Tibial artery (tissue), 4 donors: ENCODE data around the gene PPP1R3C.

Source experiments
- DNase-seq, 2 donors: peaks; one replicate each; pipeline ENCODE4 v3.0.0-alpha.2; 2019
- H3K27ac ChIP-seq, 2 donors: fragments of 200-600 bp; sonication (generic) in 1 of 2; 1 replicate in 1 of 2; 2 replicates in 1 of 2; pipeline ENCODE4 v1.5.1; 2018 to 2019; ENCODE audit warnings: mild to moderate bottlenecking in 1 of 2
- H3K27me3 ChIP-seq, 2 donors: fragments of 200-600 bp; sonication (generic) in 1 of 2; one replicate each; pipeline versions ENCODE4 v1.5.1 to v1.6.0; 2016 to 2019
- H3K36me3 ChIP-seq, 3 donors: fragments of 200-600 bp; sonication (generic) in 2 of 3; one replicate each; pipeline ENCODE4 v1.5.1; 2016 to 2019; ENCODE audit warnings: mild to moderate bottlenecking in 2 of 3
- H3K4me1 ChIP-seq, 4 donors: fragments of 200-600 bp; sonication (generic) in 2 of 4; 1 replicate in 3 of 4; 2 replicates in 1 of 4; pipeline ENCODE4 v1.5.1; 2016 to 2019
- H3K4me3 ChIP-seq, 2 donors: fragments of 200-600 bp; sonication (generic) in 1 of 2; 1 replicate in 1 of 2; 2 replicates in 1 of 2; pipeline ENCODE4 v1.5.1; 2018 to 2019; ENCODE audit warnings: mild to moderate bottlenecking in 2 of 2
- H3K9me3 ChIP-seq, 3 donors: fragments of 200-600 bp; sonication (generic) in 1 of 3; one replicate each; pipeline ENCODE4 v1.5.1; 2016 to 2019
- CTCF ChIP-seq, 2 experiments: fragments of 200-600 bp in 1 of 2; fragments of 450-650 bp in 1 of 2; IDR thresholded peaks; one replicate each; pipeline ENCODE4 v1.5.1; 2017 to 2019; ENCODE audit warnings: antibody characterized with exemption in 2 of 2, mild to moderate bottlenecking in 1 of 2, moderate library complexity in 1 of 2
- intact Hi-C: fragments of 100-400 bp; cut with DNase I; formaldehyde crosslinking; loops from one replicate; pipeline ENCODE4 v1.15.0; 2023; ENCODE audit warnings: low total_unique reads

Gene PPP1R3C

GRCh38 chr10:91587710-91588638 is 44.9 kb downstream of the PPP1R3C start:
- Histone ChIP-seq H3K27ac (peak overlapping the region; percentile 83 to 85), H3K36me3 (no peaks in the 10 kb centered on the region), H3K9me3 (no peaks in the 10 kb centered on the region), H3K4me1 (peaks cover 6 to 64% (median 58%) of the 10 kb centered on the region in 4 donors), H3K4me3 (no peak overlapping the region), H3K27me3 (no peaks in the 10 kb centered on the region)
- DNase-seq = peak in 1 of 2 donors; percentile 46
- no peak for TF ChIP-seq CTCF (IDR thresholded peaks at IDR 0.05)
- intact Hi-C loops = no loop called here

GRCh38 chr10:91582153-91582554 is 50.7 kb downstream of the PPP1R3C start:
- intact Hi-C loops = no loop called here
- peak overlapping the region; percentile 77 to 78 for H3K27ac ChIP-seq
- peak; percentile 41 to 84 for DNase-seq

GRCh38 chr10:91579329-91579985 is 53.4 kb downstream of the PPP1R3C start:
- no peak for DNase-seq
- Histone ChIP-seq H3K36me3 (no peaks in the 10 kb centered on the region), H3K27ac (peak overlapping the region; percentile 52 to 77), H3K4me1 (peaks cover 0 to 58% (median 31%) of the 10 kb centered on the region in 4 donors), H3K27me3 (no peaks in the 10 kb centered on the region), H3K4me3 (no peak overlapping the region), H3K9me3 (no peaks in the 10 kb centered on the region)
- intact Hi-C loops = no loop called here
- no peak for TF ChIP-seq CTCF (IDR thresholded peaks at IDR 0.05)

More at GRCh38 chr10:91582153-91582554, 50.7 kb downstream of the PPP1R3C start:
- Histone ChIP-seq H3K9me3 (no peaks in the 10 kb centered on the region), H3K4me1 (peaks cover 0 to 55% (median 25%) of the 10 kb centered on the region in 4 donors), H3K27me3 (no peaks in the 10 kb centered on the region), H3K4me3 (no peak overlapping the region), H3K36me3 (no peaks in the 10 kb centered on the region)
- no peak for TF ChIP-seq CTCF (IDR thresholded peaks at IDR 0.05)
